GM18868 (cell line): ENCODE measurements around the gene SYNPO2.
"Not testable (repeated sequence)": the region's sequence is repeated elsewhere in the genome, so short reads cannot be mapped to it uniquely, and the experiment has no call there.

Experiments
- ATAC-seq: cut with Tn5 transposase; IDR thresholded peaks from one replicate; pipeline ENCODE4 v1.9.1; 2021; ENCODE audit warnings: mild to moderate bottlenecking, moderate library complexity; ENCODE audit not compliant: unreplicated experiment

Gene SYNPO2

DNA sequence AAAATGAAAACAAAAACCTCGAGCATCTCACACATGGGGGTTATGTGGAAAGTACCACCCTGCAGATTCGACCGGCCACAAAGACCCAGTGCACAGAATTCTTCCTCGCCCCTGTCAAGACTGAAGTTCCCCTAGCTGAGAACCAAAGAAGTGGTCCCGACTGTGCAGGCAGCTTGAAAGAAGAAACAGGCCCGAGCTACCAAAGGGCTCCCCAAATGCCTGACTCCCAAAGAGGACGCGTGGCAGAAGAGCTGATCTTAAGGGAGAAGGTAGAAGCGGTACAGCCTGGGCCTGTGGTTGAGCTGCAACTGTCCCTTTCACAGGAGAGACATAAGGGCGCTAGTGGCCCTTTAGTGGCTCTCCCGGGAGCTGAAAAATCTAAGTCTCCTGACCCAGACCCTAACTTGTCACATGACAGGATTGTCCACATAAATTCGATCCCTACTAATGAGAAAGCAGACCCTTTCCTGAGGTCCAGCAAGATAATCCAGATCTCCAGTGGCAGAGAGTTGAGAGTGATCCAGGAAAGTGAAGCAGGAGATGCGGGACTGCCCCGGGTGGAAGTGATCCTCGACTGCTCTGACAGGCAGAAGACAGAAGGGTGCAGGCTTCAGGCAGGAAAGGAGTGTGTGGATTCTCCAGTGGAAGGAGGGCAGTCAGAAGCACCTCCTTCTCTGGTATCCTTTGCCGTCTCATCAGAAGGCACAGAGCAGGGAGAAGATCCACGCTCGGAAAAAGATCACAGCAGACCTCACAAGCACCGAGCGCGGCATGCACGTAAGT lies 138.2 kb downstream of the SYNPO2 start:
- peak; percentile 56 for ATAC-seq

GRCh38 chr4:119027811-119028210 lies 139.2 kb downstream of the SYNPO2 start:
- ATAC-seq, result no peak

DNA sequence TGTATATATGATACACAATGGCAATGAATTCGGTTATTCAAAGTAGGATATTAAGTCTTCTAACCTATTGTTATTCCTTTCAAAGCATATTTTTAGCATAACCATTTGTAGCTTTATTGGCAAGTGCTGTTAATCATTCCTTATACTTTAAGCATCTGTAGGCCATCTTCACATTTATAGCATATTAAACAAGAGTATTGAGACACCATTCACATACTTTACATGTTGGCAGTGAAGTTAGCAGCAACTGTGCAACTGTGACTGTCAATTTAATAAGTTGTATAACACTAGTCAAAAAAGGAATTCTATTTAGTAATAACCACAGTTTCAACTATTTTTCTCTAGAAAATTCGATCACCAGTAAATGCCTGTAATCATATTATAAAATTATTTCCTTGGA lies 139.6 kb downstream of the SYNPO2 start:
- ATAC-seq, result no peak

- no peak for ATAC-seq
Measured at GRCh38 chr4:119029847-119030535, 141.3 kb downstream of the SYNPO2 start.

DNA sequence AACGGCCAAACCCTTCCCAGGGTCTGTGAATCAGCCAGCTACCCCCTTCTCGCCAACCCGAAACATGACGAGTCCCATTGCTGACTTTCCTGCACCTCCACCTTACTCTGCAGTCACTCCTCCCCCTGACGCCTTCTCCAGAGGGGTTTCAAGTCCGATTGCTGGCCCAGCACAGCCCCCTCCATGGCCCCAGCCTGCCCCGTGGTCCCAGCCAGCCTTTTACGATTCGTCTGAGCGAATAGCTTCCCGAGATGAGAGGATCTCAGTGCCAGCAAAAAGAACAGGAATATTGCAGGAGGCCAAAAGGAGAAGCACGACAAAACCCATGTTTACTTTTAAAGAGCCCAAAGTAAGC lies 141.9 kb downstream of the SYNPO2 start:
- ATAC-seq, result no peak

DNA sequence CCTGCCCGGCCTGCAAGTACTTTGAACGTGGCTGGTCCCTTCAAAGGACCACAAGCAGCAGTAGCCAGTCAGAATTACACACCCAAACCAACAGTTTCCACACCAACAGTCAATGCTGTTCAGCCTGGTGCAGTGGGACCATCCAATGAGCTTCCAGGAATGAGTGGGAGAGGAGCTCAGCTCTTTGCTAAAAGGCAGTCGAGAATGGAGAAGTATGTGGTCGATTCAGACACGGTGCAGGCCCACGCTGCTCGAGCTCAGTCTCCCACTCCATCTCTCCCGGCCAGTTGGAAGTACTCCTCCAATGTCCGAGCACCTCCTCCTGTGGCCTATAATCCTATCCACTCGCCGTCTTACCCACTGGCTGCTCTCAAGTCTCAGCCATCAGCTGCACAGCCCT lies 142.6 kb downstream of the SYNPO2 start:
- no peak for ATAC-seq

GRCh38 chr4:119032921-119033685 lies 144.4 kb downstream of the SYNPO2 start:
- ATAC-seq, result no peak

DNA sequence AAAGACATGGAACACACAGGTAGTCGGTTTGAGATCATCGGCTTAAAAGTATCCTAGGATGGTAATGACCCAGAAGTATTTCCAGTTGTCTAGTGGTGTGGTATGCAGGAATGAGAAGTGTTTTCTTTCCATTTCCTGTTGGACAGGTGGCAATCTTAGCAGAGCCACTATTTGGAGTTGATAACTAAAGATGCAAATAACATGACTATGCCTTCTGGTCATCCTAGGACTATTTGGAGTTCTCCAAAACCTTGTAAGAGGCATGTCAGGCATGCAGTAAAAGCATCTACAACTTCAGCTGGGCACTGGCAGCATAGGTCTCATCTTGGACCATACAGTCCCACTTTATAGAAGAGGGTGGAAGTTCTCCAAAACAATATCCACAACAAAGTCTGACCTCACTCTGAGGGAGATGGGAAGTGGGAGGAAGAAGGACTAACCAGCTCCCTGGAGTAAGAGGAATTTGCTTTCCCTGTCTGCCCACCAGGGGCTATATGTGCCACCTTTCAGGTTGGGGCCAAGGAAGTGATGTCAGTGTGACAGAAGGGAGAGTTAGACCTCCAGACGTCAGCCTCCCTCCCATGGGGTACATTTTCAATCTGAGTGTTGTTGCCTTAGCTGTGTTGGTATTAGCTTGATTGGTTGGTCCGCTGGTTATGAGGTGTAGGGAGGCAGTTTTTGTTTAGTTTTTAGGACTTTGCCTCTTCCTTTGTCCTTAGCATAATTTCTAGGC lies 145.8 kb downstream of the SYNPO2 start:
- no peak for ATAC-seq

- ATAC-seq, result no peak
Measured at GRCh38 chr4:119035951-119036737, 147.5 kb downstream of the SYNPO2 start.

DNA sequence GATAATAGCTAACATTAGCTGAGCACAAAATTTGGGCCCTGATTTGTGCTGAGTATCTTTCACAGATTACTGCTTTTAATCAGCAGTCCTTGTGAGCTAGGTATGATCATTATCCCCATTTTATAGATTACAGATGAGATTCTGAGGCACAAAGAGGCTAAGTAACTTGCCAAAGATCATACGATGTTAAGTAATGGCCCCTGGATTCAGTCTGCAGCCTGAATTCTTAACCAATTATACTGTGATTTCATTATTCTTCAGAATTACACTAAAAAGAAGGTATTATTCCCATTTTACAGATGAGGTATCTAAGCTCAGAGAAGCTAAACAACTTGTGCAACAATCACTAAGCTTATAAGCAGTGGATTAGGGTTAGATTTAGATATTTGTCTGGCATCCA lies 149.1 kb downstream of the SYNPO2 start:
- no peak for ATAC-seq

GRCh38 chr4:119038116-119038841 lies 149.6 kb downstream of the SYNPO2 start:
- peak; percentile 57 for ATAC-seq

- no peak for ATAC-seq
Measured at GRCh38 chr4:119039160-119039559, 150.5 kb downstream of the SYNPO2 start.

DNA sequence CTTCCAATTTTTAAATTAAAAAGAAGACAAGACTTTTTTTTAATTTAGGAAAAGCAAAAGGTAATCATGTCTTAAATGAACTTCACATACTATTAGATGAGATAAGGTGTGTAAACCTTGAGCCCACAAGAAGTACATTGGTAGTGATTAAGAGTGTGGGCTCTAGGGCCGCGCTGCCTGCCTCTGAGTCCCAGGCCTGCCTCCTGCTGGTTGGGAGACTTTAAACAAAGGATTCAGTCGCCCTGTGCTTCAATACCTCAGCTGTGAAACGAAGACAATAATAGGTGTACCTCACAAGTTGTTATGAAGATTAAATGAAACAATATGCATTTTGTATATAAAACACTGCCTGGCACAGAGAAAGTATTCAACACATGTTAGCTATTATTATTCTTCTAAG lies 151.1 kb downstream of the SYNPO2 start:
- no peak for ATAC-seq

DNA sequence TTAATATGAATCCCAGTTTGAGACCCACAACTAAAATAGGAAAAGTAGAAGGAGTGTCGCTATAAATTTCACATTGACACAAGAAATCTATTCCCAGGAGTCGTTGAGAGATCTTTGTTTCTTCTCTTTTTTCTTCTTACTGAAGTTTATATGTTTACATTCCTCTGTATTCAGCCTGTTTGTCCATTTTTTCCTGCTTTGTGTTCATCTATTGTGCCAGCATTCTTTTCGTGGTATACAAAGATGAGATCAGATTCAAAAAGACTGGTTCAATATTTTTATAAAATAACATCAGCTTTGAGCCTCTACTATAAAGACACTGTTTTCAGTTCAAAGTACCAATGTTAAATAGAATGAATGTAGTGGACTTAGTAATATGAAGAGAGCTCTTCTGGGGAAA lies 151.6 kb downstream of the SYNPO2 start:
- ATAC-seq, result no peak

GRCh38 chr4:119040694-119041185 lies 152.1 kb downstream of the SYNPO2 start:
- ATAC-seq, result no peak

DNA sequence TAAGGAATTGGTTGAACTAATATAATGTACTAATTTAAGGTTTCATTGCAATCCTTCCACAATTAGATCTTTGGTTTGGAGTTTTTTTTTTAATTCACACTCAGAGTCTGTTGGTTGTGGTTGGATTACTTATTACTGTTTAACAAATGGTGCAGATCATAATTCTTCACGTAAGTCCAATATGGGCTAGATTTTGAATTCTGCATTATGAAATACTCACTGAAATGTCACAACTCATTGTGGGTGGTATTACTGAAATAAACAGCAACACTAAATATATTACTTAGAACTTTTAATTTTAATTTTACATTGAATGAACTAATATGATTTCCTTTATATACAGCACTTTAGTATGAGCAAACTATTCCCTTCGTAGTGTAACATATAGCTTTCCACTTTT lies 152.7 kb downstream of the SYNPO2 start:
- ATAC-seq, result no peak

DNA sequence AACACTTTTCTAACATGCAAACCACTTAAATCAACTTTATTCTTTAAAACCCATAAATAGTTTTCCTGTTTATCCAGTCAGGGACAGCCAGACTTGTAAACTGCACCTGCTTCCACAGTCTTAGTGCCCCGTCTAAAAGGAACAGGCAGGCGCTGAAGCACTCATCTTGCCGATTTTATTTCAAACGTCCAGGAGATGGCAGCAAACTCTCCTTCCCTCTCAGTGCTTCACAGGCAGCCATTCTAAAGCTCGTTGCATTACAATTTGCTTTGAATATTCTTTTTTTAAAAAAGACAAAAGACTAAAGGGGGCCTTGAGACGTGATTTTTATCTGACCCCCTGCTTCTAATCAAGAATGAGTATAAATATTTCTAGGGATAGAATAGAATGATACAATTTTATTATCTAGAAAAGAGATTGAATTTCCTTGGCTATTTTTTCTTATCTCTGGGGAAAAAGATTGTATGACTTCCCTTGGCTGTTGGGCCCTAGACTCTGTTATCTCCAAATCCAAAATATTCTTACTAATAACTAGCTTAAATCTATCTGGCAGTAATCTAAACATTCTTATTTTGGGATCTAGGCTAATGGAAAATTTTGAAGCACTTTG lies 153.4 kb downstream of the SYNPO2 start:
- ATAC-seq, result peak; percentile 85

DNA sequence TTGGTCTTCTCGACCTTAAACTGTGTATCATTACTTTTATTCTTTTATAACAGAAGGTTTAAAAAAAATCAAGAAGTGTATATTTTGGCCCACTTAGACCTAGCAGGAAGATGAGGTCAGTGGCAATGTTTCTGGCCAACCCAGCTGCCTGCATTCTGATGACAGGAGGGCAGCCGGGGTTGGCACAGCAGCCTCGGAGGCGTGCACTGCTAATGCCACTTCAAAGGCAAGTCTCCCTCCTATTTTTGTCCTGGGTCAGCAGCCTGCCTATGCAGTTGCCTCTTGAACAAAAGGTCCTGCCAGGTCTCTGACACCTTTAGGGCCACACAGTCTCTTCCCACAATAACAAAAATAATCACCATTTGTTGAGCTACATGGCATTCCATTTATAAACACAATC lies 157.6 kb downstream of the SYNPO2 start:
- ATAC-seq, result no peak

- ATAC-seq, result not testable (repeated sequence)
Measured at GRCh38 chr4:119047059-119047458, 158.4 kb downstream of the SYNPO2 start.
